ENCODE data around the gene P4HTM.

Gene P4HTM

DNA sequence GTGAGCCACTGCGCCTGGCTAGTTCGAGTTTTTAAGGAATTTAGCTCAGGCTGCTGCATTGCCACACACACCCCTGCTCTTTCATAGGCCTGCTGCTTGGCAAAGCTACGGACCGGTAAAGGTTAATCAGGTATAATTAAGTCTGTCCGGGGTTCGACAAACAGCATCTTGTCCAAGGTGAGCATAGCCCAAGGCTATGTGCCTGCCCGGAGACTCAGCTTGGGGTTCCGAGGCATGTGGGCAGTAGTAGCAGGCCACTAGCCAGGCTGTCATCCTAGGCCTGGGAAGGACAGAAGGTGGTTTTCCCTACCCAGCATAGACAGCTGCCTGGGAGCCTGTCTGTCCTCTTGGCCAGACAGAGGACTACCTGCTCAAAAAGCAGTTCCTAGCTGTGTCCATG lies 6.6 kb downstream of the P4HTM start:
- no peaks in the 10 kb centered on the region for H3K36me3 ChIP-seq (ENCODE audit: insufficient read depth, low read length)
- no peaks in the 10 kb centered on the region for H3K4me1 ChIP-seq (ENCODE audit: insufficient read depth, low read length, poor library complexity, severe bottlenecking)
- TF ChIP-seq CTCF (conservative IDR thresholded peaks at IDR 0.05; ENCODE audit: low read length) (no peak), EZH2phosphoT487 (IDR thresholded peaks at IDR 0.05; ENCODE audit: borderline replicate concordance) (no peak)
- H3K79me2 ChIP-seq (ENCODE audit: insufficient read depth, low read length) = peaks cover 8% of the 10 kb centered on the region; the same call in 1 of the 2 replicates
- H3K9me2 ChIP-seq (replicated peaks; ENCODE audit: low read depth, low read length) = no peaks in the 10 kb centered on the region
- no peaks in the 10 kb centered on the region for H3F3A ChIP-seq (ENCODE audit: low read depth)
- no peaks in the 10 kb centered on the region for H3K27me3 ChIP-seq (ENCODE audit: insufficient read depth, low read length, poor library complexity, severe bottlenecking)
- H3K4me2 ChIP-seq (ENCODE audit: low read depth, low read length, poor library complexity, severe bottlenecking) = no peak overlapping the region
- H3K9me3 ChIP-seq (ENCODE audit: insufficient read depth, low read depth, low read length) = no peaks in the 10 kb centered on the region
- no peaks in the 10 kb centered on the region for H4K20me1 ChIP-seq (ENCODE audit: insufficient read depth, low read length, poor library complexity, severe bottlenecking)
- no peak overlapping the region for H3K9ac ChIP-seq (ENCODE audit: low read depth, low read length, poor library complexity, severe bottlenecking)
- no peak overlapping the region for H3K4me3 ChIP-seq (ENCODE audit: low read length, poor library complexity, severe bottlenecking)
- no peak overlapping the region for H2AFZ ChIP-seq (ENCODE audit: low read length)

- Histone ChIP-seq H3K27me3 (ENCODE audit: insufficient read depth, low read length, poor library complexity, severe bottlenecking) (no peaks in the 10 kb centered on the region), H3K9me3 (ENCODE audit: insufficient read depth, low read depth, low read length) (no peaks in the 10 kb centered on the region), H3K4me3 (ENCODE audit: low read length, poor library complexity, severe bottlenecking) (no peak overlapping the region), H3K4me2 (ENCODE audit: low read depth, low read length, poor library complexity, severe bottlenecking) (no peak overlapping the region), H3F3A (ENCODE audit: low read depth) (no peaks in the 10 kb centered on the region), H3K9ac (ENCODE audit: low read depth, low read length, poor library complexity, severe bottlenecking) (no peak overlapping the region), H3K4me1 (ENCODE audit: insufficient read depth, low read length, poor library complexity, severe bottlenecking) (no peaks in the 10 kb centered on the region), H4K20me1 (ENCODE audit: insufficient read depth, low read length, poor library complexity, severe bottlenecking) (no peaks in the 10 kb centered on the region), H3K79me2 (ENCODE audit: insufficient read depth, low read length) (peaks cover 2% of the 10 kb centered on the region; the same call in 1 of the 2 replicates), H3K9me2 (replicated peaks; ENCODE audit: low read depth, low read length) (no peaks in the 10 kb centered on the region), H2AFZ (ENCODE audit: low read length) (no peak overlapping the region), H3K36me3 (ENCODE audit: insufficient read depth, low read length) (no peaks in the 10 kb centered on the region)
- TF ChIP-seq CTCF (conservative IDR thresholded peaks at IDR 0.05; ENCODE audit: low read length) = peak; percentile 50
- TF ChIP-seq EZH2phosphoT487 (IDR thresholded peaks at IDR 0.05; ENCODE audit: borderline replicate concordance) = no peak
Observed at GRCh38 chr3:48997102-48997635, 7.1 kb downstream of the P4HTM start.

- Histone ChIP-seq H4K20me1 (ENCODE audit: insufficient read depth, low read length, poor library complexity, severe bottlenecking) (no peaks in the 10 kb centered on the region), H3K4me3 (ENCODE audit: low read length, poor library complexity, severe bottlenecking) (no peak overlapping the region), H3K79me2 (ENCODE audit: insufficient read depth, low read length) (no peaks in the 10 kb centered on the region), H3K27me3 (ENCODE audit: insufficient read depth, low read length, poor library complexity, severe bottlenecking) (no peaks in the 10 kb centered on the region), H3K9me2 (replicated peaks; ENCODE audit: low read depth, low read length) (no peaks in the 10 kb centered on the region), H3K4me2 (ENCODE audit: low read depth, low read length, poor library complexity, severe bottlenecking) (no peak overlapping the region), H2AFZ (ENCODE audit: low read length) (no peak overlapping the region), H3F3A (ENCODE audit: low read depth) (no peaks in the 10 kb centered on the region), H3K9me3 (ENCODE audit: insufficient read depth, low read depth, low read length) (no peaks in the 10 kb centered on the region), H3K36me3 (ENCODE audit: insufficient read depth, low read length) (no peaks in the 10 kb centered on the region), H3K4me1 (ENCODE audit: insufficient read depth, low read length, poor library complexity, severe bottlenecking) (no peaks in the 10 kb centered on the region), H3K9ac (ENCODE audit: low read depth, low read length, poor library complexity, severe bottlenecking) (no peak overlapping the region)
- TF ChIP-seq EZH2phosphoT487 (IDR thresholded peaks at IDR 0.05; ENCODE audit: borderline replicate concordance) (no peak), CTCF (conservative IDR thresholded peaks at IDR 0.05; ENCODE audit: low read length) (no peak)
Observed at GRCh38 chr3:48997714-48998637, 7.9 kb downstream of the P4HTM start.
